A549 (cell line): Measurements from ENCODE around the gene HSD11B2.

ENCODE experiments used
- CEBPB ChIP-seq, 2 experiments: fragments of >200 bp in 1 of 2; sonication (Bioruptor Twin) in 1 of 2; formaldehyde crosslinking in 1 of 2; IDR thresholded peaks; 2 replicates each; pipeline ENCODE4 v1.6.1; 2012 to 2016
- CTCF ChIP-seq: fragments of >200 bp; sonication (Bioruptor Twin); formaldehyde crosslinking; IDR thresholded peaks from 3 replicates; pipeline ENCODE4 v1.5.1; 2016
- RARB ChIP-seq: fragments of 250-450 bp; sonication (Bioruptor Pico); IDR thresholded peaks from 2 replicates; pipeline ENCODE4 v1.8.0; 2021; ENCODE audit warnings: mild to moderate bottlenecking, moderate library complexity
- RCOR1 ChIP-seq: fragments of 150-350 bp; IDR thresholded peaks from 2 replicates; pipeline ENCODE4 v1.6.1; 2014; ENCODE audit warnings: antibody characterized with exemption, low read length, low read depth
- TP53 ChIP-seq: fragments of 250-450 bp; sonication (Bioruptor Pico); IDR thresholded peaks from 2 replicates; pipeline ENCODE4 v1.5.0; 2021; ENCODE audit warnings: mild to moderate bottlenecking, moderate library complexity
- ZFP36 ChIP-seq: fragments of 450-650 bp; IDR thresholded peaks from 2 replicates; pipeline ENCODE4 v1.6.1; 2014; ENCODE audit warnings: borderline replicate concordance; ENCODE audit not compliant: partially characterized antibody

- TF ChIP-seq CTCF: no peak
- TF ChIP-seq RARB (CRISPR knock-in tag): no peak
- TF ChIP-seq TP53: no peak
- TF ChIP-seq RCOR1: no peak
- TF ChIP-seq CEBPB (IDR thresholded peaks at IDR 0.05): no peak
- no peak for TF ChIP-seq ZFP36
Observed at GRCh38 chr16:67384778-67385510, 46.0 kb upstream of the HSD11B2 start.
